Vagina (tissue), 2 donors: ENCODE results near the gene TMEM40.

Experiments
- CTCF ChIP-seq, 3 experiments: fragments of 450-650 bp in 2 of 3; fragments of 200-600 bp in 1 of 3; sonication (generic) in 1 of 3; IDR thresholded peaks; one replicate each; pipeline ENCODE4 v1.5.1; 2017 to 2019; ENCODE audit warnings: antibody characterized with exemption in 3 of 3, mild to moderate bottlenecking in 2 of 3, moderate library complexity in 2 of 3
- POLR2AphosphoS5 ChIP-seq, 2 donors: sonication (generic); formaldehyde crosslinking; IDR thresholded peaks; one replicate each; pipeline ENCODE4 v1.9.0; 2017; ENCODE audit warnings: antibody characterized with exemption in 2 of 2, mild to moderate bottlenecking in 2 of 2, low read depth in 1 of 2; ENCODE audit not compliant: insufficient read depth in 1 of 2

DNA sequence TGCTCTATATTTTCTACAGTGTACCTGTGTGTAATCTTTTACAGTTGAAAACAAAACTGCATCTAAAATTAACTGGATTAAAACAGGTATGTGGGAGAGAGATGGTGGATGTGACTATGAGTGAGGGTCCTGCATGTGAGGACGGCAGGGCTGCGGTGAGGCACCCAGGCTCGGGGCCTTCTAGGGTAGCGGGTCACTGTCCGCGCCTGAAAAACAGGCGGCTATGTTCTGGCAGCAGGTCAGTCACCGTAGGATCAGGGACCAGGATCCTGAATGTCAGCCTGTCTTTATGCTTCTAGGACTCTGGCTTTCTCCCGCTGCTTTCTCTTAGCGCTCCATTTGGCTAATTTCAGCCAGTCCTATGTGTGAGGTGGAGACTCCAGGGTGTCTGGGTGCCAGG, 12.6 kb downstream of the TMEM40 start:
- no peak for TF ChIP-seq POLR2AphosphoS5 (IDR thresholded peaks at IDR 0.05; ENCODE audit: insufficient read depth in 1 of 2, low read depth in 1 of 2)
- no peak for TF ChIP-seq CTCF (IDR thresholded peaks at IDR 0.05)
